Measurements from ENCODE around the gene CRYL1. TPM values are rescaled to one million over a fixed set of nuclear protein-coding genes. Genes with fewer than 3 reads are reported as not detected.

The CRYL1 gene
- total and polyA plus RNA-seq, 2 experiments from 2014 or later, result 11.3 to 16.1 TPM

GRCh38 chr13:20544201-20544923 lies 18.7 kb upstream of the CRYL1 start:
- DNase-seq, result no peak
- in situ Hi-C loops (cut with MboI), result no loop called here

GRCh38 chr13:20536992-20537391 lies 11.3 kb upstream of the CRYL1 start:
- Histone ChIP-seq H3K27ac (no peak overlapping the region), H3K79me2 (ENCODE audit: insufficient read depth) (no peaks in the 10 kb centered on the region), H3K4me2 (ENCODE audit: unreplicated experiment) (no peak overlapping the region), H3K9me3 (ENCODE audit: low read depth) (no peaks in the 10 kb centered on the region), H3K9me2 (ENCODE audit: insufficient read depth) (no peaks in the 10 kb centered on the region), H4K20me1 (ENCODE audit: insufficient read depth) (no peaks in the 10 kb centered on the region), H3F3A (ENCODE audit: insufficient read depth) (no peaks in the 10 kb centered on the region), H3K4me3 (no peak overlapping the region), H3K27me3 (replicated peaks; ENCODE audit: insufficient read depth) (no peaks in the 10 kb centered on the region), H2AFZ (no peak overlapping the region), H3K9ac (no peak overlapping the region), H3K4me1 (ENCODE audit: insufficient read depth) (no peaks in the 10 kb centered on the region), H3K36me3 (ENCODE audit: low read depth) (no peaks in the 10 kb centered on the region)
- TF ChIP-seq EZH2phosphoT487 (IDR thresholded peaks at IDR 0.05; ENCODE audit: insufficient read depth, low read depth) (no peak), EZH2 (IDR thresholded peaks at IDR 0.05; ENCODE audit: insufficient read depth, poor library complexity, severe bottlenecking) (no peak)
- DNase-seq, result no peak
- in situ Hi-C loops (cut with MboI), result no loop called here

More at GRCh38 chr13:20544201-20544923, 18.7 kb upstream of the CRYL1 start:
- Histone ChIP-seq H3K4me2 (ENCODE audit: unreplicated experiment) (no peak overlapping the region), H3K27me3 (replicated peaks; ENCODE audit: insufficient read depth) (no peaks in the 10 kb centered on the region), H3K36me3 (ENCODE audit: low read depth) (no peaks in the 10 kb centered on the region), H3K9ac (no peak overlapping the region), H3K9me3 (ENCODE audit: low read depth) (no peaks in the 10 kb centered on the region), H4K20me1 (ENCODE audit: insufficient read depth) (no peaks in the 10 kb centered on the region), H3K4me3 (no peak overlapping the region), H3F3A (ENCODE audit: insufficient read depth) (no peaks in the 10 kb centered on the region), H3K27ac (no peak overlapping the region), H3K79me2 (ENCODE audit: insufficient read depth) (no peaks in the 10 kb centered on the region), H3K9me2 (ENCODE audit: insufficient read depth) (no peaks in the 10 kb centered on the region), H3K4me1 (ENCODE audit: insufficient read depth) (no peaks in the 10 kb centered on the region), H2AFZ (no peak overlapping the region)
- TF ChIP-seq EZH2phosphoT487 (IDR thresholded peaks at IDR 0.05; ENCODE audit: insufficient read depth, low read depth) (no peak), EZH2 (IDR thresholded peaks at IDR 0.05; ENCODE audit: insufficient read depth, poor library complexity, severe bottlenecking) (no peak)
- 67 to 77% methylated on average over 7 of the region's 7 CpGs for WGBS, 2 experiments (ENCODE audit: low coverage in 1 of 2, low lambda C conversion rate in 2 of 2, missing lambda C conversion rate in 2 of 2)

GRCh38 chr13:20534038-20534608 lies 8.5 kb upstream of the CRYL1 start:
- H3K79me2 ChIP-seq (ENCODE audit: insufficient read depth), result no peaks in the 10 kb centered on the region
- no peaks in the 10 kb centered on the region for H3K4me1 ChIP-seq (ENCODE audit: insufficient read depth)
- H3K27ac ChIP-seq, result no peak overlapping the region
- H3K9me3 ChIP-seq (ENCODE audit: low read depth), result no peaks in the 10 kb centered on the region
- no peak overlapping the region for H3K4me3 ChIP-seq
- no peak overlapping the region for H3K9ac ChIP-seq
- no peak for DNase-seq
- H2AFZ ChIP-seq, result no peak overlapping the region
- no peaks in the 10 kb centered on the region for H4K20me1 ChIP-seq (ENCODE audit: insufficient read depth)
- H3K27me3 ChIP-seq (replicated peaks; ENCODE audit: insufficient read depth), result no peaks in the 10 kb centered on the region
- H3F3A ChIP-seq (ENCODE audit: insufficient read depth), result no peaks in the 10 kb centered on the region
- H3K36me3 ChIP-seq (ENCODE audit: low read depth), result no peaks in the 10 kb centered on the region
- H3K4me2 ChIP-seq (ENCODE audit: unreplicated experiment), result no peak overlapping the region
- in situ Hi-C loops (cut with MboI), result no loop called here
- H3K9me2 ChIP-seq (ENCODE audit: insufficient read depth), result no peaks in the 10 kb centered on the region
- WGBS, 2 experiments (ENCODE audit: low coverage in 1 of 2, low lambda C conversion rate in 2 of 2, missing lambda C conversion rate in 2 of 2), result 73 to 81% methylated on average over 10 of the region's 10 CpGs
- TF ChIP-seq EZH2phosphoT487 (IDR thresholded peaks at IDR 0.05; ENCODE audit: insufficient read depth, low read depth) (no peak), EZH2 (IDR thresholded peaks at IDR 0.05; ENCODE audit: insufficient read depth, poor library complexity, severe bottlenecking) (no peak)

GRCh38 chr13:20528452-20528851 lies 2.8 kb upstream of the CRYL1 start:
- H3K4me1 ChIP-seq (ENCODE audit: insufficient read depth), result 0 out of 2 replicates have a peak, but pooled peaks cover 8% of the 10 kb centered on the region
- H3K27me3 ChIP-seq (replicated peaks; ENCODE audit: insufficient read depth), result no peaks in the 10 kb centered on the region
- WGBS, 2 experiments (ENCODE audit: low coverage in 1 of 2, low lambda C conversion rate in 2 of 2, missing lambda C conversion rate in 2 of 2), result 91 to 100% methylated on average over 2 of the region's 2 CpGs
- no peaks in the 10 kb centered on the region for H3K9me3 ChIP-seq (ENCODE audit: low read depth)
- H3K36me3 ChIP-seq (ENCODE audit: low read depth), result no peaks in the 10 kb centered on the region
- no peaks in the 10 kb centered on the region for H3K9me2 ChIP-seq (ENCODE audit: insufficient read depth)
- H3K27ac ChIP-seq, result no peak overlapping the region
- H3K4me3 ChIP-seq, result no peak overlapping the region
- H3K79me2 ChIP-seq (ENCODE audit: insufficient read depth), result no peaks in the 10 kb centered on the region
- no peaks in the 10 kb centered on the region for H4K20me1 ChIP-seq (ENCODE audit: insufficient read depth)
- TF ChIP-seq EZH2phosphoT487 (IDR thresholded peaks at IDR 0.05; ENCODE audit: insufficient read depth, low read depth) (no peak), EZH2 (IDR thresholded peaks at IDR 0.05; ENCODE audit: insufficient read depth, poor library complexity, severe bottlenecking) (no peak)
- no peak overlapping the region for H2AFZ ChIP-seq
- H3F3A ChIP-seq (ENCODE audit: insufficient read depth), result peaks cover 10% of the 10 kb centered on the region
- no peak overlapping the region for H3K9ac ChIP-seq
- no peak for DNase-seq
- in situ Hi-C loops (cut with MboI), result no loop called here
- H3K4me2 ChIP-seq (ENCODE audit: unreplicated experiment), result no peak overlapping the region

All from GM23248 (cell line).